HG03108 (cell line): ENCODE results near the gene FOXN1.
"Not testable (repeated sequence)": the region's sequence is repeated elsewhere in the genome, so short reads cannot be mapped to it uniquely, and the experiment has no call there.

Experiments used
- ATAC-seq: cut with Tn5 transposase; IDR thresholded peaks from one replicate; pipeline ENCODE4 v1.9.1; 2021; ENCODE audit warnings: moderate library complexity; ENCODE audit not compliant: unreplicated experiment

Gene FOXN1

DNA sequence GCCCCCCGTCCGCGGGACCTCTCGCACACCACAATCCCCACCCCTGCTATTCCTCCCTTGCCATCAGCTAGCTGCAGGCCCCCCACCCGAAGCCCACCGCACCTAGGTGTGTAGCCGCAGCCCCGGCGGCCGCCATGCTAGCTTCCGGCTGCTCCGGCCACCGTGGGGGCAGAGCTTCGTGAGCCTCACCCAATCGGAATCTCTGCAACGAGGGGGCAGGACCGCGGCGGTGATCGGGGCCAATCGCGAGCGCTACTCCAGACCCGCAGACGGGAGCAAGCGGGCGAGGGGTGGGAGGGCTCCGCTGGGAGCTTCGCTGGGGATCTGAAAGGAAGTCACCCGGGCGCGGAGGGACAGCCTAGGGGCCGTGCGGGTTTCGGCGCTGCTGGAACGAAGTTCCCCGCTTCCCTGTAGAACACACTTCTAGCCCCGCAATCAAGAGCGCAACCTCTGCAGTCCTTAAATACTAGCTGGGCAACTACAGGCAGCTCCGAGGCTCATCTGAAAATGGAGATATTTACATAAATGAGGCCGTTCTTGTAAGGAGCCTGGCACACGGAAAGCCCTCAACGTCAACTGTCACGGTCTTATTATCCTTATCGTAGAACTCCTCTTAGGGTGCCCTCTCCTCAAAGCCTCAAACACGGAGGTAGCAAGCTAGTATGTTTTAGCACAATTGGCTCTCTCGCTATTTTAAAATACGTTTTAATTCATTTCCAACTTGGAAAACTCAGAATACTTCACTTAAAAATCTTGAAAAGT lies 65.4 kb downstream of the FOXN1 start, which contains the start of gene PIGS:
Gene PIGS (minus strand): TSS at position 164 of the 762 bp plus-strand sequence. CDS start 28 bp downstream, at position 136.
- peak; percentile 75 for ATAC-seq

DNA sequence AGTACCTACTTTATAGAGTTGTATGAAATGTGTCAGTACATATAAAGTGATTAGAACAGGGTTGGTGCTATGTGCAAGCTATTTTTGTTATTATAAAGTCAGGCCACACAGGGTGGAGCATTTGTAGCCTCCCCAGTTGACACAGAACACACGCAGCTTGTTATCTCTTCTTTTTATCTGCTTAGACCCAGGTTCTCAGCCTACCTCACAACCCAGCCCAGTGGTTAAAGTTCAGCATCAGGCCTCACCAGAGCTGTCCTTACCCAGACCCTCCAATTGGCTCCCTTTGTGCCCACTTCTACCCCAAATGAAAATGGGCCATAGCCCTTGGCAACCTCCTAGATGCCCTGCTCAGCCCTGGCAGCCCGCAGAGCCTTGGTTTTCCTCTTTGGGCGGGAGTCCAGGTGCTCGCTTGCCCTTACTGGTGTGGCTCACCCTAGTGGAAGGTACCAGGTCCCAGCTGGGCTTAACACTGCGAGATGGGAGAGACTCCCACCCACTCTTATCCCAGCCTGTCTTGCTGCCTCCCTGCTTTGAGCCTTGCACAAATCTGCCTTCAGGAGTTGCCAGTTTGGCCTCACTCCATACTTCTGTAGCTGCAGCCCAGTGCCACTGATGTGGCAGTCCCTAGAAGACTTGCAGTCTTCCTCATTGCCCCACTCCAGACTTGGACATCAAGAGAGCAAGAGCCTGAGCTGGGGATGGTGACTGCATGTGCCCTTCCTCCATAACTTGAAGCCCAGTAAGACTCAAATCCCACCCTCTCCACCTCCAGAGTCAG lies 66.3 kb downstream of the FOXN1 start:
- ATAC-seq: no peak

DNA sequence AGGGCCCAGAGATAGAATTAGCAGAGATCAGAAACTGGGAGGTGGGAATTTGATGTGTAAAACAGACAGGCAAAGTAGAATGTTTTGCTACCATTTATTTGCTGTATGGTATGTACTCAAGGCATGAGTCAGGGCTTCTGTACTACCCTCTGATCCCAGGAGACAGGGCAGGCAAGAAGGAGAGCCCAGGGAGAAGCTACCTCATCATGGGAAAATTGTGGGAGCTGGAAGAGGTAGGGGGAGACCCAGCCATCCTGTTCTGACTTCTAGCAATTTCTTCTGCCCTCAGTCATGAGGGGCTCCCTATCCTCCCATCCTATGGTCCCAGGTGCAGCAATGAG lies 66.9 kb downstream of the FOXN1 start:
- ATAC-seq: no peak

DNA sequence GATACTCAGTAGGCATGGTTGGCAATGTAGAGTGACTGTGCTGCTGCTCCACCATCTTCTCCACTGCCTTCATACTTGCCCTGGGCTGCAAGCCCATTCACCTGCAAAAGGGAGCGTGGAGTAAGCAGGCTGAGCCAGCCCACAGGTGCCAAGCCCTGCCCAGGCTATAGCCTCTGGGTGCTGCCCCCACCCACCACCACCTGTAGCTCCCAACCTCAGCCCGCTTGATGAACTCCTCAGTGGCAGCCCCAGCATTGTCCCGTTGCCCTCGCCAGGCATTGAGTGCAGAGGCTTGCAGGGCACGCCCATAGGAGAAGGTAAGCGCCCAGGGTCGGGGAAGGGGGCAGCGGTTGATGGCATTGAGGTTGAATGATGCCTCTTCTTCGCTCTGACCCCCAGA lies 67.4 kb downstream of the FOXN1 start:
- ATAC-seq: no peak

DNA sequence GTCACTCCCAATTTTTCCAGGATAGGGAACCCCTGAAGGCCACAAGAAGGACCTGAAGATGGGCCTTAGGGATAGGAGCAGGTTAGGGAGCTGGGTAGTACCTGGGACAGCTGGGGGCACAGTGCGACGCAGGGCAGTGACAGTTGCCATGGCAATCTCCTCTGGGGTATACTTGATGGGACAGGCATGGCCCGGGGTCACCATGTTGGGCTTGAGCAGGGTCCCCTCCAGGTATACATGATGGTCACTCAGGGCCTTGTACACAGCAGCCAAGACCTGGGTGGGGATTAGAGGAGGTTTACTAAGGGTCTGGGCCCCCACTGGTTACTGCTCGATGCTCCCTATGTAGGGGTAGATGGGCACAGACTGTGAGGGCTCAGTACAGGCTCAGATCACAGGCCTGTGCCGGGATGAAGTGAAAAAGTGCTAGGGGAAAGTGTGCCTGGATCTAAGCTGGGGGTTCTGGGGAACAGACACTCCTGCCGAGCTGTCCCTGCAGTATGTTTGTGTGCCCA lies 67.9 kb downstream of the FOXN1 start:
- no peak for ATAC-seq

DNA sequence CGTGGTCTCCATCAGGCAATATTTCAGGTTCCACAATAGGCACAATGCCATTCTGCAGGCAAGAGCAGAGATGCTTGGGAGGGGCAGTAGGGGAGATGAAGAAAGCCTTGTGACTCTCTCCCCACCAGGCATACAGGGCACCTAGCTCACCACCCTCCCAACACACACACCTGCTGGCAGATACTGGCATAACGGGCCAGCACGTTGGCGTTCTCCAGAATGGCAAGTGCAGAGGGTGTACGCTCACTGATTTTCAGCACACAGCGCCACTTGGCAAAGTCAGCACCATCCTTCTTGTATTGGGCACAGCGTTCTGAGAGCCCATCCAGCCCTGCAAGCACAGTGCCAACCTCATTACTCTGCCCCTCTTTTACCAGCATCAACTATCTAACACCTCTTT lies 68.4 kb downstream of the FOXN1 start:
- ATAC-seq: no peak

DNA sequence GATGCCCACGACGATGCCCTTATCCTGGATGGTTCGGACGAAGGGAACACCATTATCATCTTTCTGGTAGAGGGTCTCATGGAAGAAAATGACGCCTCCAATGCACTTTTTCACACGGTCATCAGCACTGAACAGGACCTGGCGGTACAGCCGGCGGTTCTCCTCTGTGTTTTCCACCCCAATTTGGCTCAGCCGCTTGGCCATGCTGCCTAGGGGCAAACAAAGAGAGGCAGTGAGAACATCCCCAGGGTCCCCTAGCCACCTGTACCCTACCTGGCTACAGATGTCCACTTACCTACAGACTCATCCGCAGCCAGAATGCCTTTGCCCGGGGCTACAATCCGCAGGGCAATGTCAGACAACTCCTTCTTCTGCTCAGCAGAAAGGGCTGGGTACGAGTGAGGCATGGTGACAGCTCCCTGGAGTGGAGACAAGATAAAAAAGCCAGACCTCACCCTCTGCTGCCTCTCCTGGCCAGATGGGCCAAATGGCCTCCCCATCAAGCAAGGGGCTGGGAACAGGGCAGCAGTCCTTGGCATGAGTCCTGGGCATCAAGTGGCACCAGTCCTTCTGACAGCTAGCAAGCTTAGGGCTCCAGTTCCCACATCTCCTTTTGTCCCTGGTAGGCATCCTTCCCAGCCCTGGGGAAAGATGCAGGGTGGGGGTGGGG lies 69.1 kb downstream of the FOXN1 start:
- no peak for ATAC-seq

DNA sequence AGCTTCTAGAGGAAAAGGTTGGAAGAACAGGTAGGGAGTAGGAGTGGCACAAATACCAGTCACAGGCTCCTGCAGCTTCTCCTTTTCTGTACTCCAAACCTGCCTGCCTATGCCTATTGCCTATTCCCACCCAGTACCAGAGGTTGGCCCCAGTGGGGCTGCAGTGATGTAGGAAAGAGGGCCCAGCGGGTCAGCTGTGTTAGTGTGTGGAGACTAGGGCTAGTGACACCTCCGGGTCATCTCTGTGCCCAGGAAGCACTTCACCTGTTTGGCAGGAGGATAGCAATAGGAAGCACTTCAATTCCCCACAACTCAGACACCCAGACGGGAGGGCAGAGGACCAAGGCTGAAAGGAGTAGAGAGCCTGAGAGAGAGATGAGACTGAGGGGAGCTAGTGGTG lies 69.9 kb downstream of the FOXN1 start:
- ATAC-seq: not testable (repeated sequence)

DNA sequence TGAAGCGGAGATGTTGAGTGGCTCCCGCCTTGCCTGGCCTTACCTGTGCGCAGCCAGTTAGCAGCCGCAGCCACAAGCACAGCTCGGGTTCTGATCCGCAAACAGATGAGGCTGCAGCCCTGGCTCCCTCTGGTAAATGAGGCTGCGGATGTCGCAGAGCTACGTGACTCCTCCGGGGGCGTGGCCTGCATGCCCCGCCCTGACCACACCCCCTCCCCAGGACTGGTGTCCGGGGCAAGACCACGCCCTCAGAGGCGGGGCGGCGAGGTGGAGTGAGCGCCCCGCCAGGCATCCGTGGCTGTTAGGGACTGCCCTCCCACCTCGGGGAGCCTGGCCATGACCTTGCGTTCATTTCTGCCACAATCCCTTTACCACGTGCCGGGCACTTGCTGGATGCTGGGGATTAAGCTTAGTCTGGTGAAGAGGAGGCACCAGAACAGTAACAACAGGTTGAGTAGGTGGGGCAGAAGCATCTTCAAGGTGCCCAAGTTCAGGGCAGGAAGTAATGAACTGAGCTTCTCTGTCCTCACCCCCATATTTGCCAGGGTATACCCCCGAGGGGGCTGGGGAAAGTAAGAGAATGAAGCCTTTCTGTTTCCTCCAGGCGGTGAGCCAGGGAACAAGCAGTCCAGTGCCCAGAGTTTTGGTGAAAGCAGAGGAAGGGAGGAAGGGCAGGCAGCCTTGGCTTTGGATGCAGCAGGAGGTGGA lies 70.8 kb downstream of the FOXN1 start, which contains the start of gene ALDOC:
Gene ALDOC (minus strand): TSS at position 138 of the 708 bp plus-strand sequence. CDS start 1,363 bp downstream, outside the sequence.
- ATAC-seq: peak; percentile 84

DNA sequence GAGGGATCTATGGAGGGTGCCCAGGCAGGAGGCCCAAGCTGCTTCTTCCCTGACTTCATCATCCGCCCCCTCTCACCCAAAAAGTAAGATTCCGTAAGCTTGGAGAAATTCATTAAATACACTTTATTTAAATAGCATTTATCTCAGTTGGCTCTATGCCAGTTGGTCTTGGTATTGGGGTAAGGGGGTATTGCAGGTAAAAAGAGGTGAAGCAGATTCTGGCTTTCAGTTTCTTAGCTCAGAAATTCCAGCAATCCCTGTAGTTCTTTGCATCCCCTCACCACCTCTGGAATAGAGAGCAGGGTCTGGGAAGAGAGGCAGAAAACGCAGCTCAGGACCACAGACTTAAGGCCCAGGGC lies 71.3 kb downstream of the FOXN1 start:
- ATAC-seq: no peak

DNA sequence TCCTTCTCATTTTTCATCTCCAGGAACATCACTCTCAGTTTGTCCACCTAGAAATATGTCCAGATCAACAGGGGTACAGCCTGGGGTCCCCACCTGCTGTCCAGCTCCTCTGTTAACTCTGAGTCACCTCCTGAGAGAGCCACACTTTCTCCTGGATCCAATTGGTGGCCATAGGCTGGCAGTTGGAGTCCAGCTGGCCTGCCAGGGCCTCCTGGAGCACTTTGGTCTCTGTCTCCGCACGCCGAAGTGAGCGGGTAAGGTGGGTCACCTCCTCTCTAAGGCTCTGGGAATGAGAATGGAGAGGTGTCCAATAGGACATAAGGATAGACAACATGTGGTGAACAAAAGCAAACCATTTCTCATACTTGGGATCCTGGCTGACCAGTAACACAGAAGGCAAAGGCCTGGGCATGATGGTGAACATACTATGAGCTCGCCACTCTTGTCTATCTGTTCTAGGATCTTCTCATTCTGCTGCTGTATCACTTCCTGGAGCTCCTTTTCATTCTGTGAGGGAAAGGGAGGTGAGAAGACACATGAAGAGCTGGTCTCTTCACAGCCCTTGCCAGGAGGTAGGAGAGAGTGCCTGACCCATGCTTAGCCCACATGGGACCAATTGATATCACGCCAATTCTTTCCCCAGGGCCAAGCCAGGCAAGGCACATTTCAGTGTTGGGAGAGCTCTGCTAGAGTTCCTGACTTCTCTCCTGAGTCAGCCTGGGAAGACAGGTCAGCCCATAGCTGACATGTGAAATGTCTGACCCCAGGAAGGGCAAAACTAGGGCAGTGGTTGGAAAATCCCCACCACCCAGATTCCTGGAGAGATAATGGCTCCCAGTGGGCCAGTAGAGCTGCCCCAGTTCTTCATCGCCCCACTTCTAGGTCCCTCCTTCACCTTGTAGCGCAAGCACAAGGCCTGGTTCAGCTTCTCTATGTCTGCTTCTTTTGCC lies 72.4 kb downstream of the FOXN1 start:
- ATAC-seq: no peak

DNA sequence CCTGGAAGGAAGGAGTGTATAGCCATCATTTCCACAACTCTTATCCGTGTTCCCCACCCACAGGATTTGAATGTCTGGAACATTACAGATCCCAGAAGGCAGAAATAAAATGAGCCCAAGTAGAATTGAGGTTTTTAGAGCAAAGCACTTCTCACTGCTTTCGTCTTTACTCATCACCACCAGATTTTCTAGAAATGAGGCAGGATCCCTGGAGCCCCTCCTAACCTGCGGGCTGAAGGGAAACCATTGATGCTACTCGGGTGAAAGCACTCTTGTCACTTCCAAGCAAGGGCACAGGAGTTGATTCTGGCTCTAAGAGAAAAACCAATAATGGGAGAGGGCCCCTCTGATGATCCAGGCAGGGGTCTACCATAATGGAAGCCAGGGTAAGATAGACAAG lies 73.4 kb downstream of the FOXN1 start:
- ATAC-seq: no peak

DNA sequence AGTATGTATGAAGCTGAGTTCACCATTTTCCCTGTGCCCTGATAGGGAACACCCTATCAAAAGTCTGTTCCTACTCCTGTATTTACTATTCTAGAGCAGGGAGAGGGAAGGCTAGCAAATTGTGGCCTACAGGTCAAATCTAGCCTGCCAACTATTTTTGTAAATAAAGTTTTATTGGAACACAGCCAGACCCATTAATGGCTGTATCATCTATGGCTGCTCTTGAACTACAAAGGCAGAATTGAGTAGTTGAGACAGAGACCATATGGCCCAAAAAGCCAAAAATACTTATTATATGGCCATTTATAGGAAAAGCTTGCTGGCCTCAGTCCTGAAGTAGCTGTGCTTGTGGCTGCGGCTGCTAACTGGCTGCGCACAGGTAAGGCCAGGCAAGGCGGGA lies 74.8 kb downstream of the FOXN1 start:
- no peak for ATAC-seq

DNA sequence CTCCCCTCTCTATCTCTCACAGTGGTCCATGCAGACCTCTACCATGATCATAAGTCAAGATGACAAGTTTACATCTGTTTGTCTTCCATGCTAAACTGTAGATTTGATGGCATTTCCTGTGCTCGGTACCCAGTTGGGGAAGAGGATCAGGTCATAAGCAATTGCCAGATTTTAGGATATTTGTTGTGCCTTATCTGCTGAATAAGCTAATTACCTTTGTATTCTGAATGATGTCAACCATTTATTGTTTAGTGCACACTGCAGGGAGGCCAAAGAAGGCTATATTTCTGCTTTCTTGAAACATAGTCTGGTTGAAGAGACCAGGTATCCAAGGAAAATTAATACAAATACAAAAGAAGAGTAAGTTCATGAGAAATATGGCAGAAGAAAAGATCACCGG lies 76.4 kb downstream of the FOXN1 start:
- no peak for ATAC-seq

DNA sequence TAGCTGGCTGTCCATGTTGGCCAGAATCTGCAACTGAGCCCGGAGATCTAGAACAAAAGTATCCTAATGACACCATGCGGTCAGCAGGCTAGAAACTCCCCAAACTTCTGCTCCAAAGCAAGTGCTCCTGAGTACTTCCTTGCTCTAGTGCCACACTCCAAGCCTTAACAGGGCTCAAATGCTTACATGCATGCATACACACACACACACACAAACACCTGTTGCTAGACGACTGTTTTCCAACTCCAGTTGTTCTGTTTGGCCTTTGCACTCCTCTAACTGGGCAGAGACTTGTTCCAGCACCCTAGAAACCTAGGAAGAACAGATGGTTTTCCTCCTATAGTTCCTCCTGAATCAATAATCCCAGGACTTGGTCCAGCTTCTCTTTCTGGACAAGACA lies 78.3 kb downstream of the FOXN1 start:
- ATAC-seq: no peak

DNA sequence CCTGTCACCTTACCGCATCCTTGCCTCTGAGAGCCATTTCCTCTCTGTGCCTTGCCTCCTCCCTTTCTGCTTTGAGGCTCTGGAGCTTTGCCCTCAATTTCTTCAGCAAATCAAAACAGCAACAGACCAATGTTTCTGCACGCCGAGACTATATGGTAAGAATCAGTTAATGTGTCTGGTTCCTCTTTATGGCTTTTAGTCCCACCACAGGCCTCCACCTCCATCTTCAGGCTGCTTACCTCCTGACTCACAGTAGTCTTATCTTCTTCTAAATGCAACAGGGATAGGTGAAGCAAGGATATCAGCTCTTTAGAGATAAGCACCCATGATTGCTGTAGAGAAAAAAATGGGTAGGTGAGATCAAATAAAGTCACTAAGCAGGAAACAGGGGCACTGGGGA lies 79.7 kb downstream of the FOXN1 start:
- no peak for ATAC-seq
